CD1c-positive myeloid dendritic cell (primary cell): ENCODE results near the gene KLHDC2.
"Not testable (repeated sequence)": the region's sequence is repeated elsewhere in the genome, so short reads cannot be mapped to it uniquely, and the experiment has no call there.

Experiments used
- DNase-seq: peaks from one replicate; pipeline ENCODE4 v3.0.0-alpha.2; 2016; ENCODE audit errors: extremely low spot score

KLHDC2 gene

GRCh38 chr14:49778421-49778820 is 10.5 kb downstream of the KLHDC2 start:
- DNase-seq: no peak

GRCh38 chr14:49781040-49781439 is 13.1 kb downstream of the KLHDC2 start:
- DNase-seq: not testable (repeated sequence)

- DNase-seq: no peak
Measured at GRCh38 chr14:49783394-49784014, 15.6 kb downstream of the KLHDC2 start.

- no peak for DNase-seq
Measured at GRCh38 chr14:49786315-49786714, 18.4 kb downstream of the KLHDC2 start.

GRCh38 chr14:49792618-49793017 is 24.7 kb downstream of the KLHDC2 start:
- DNase-seq: no peak

GRCh38 chr14:49796025-49796424 is 28.1 kb downstream of the KLHDC2 start:
- DNase-seq: no peak

- DNase-seq: no peak
Measured at GRCh38 chr14:49808780-49809179, 40.8 kb downstream of the KLHDC2 start.

- not testable (repeated sequence) for DNase-seq
Measured at GRCh38 chr14:49816118-49816517, 48.2 kb downstream of the KLHDC2 start.

- no peak for DNase-seq
Measured at GRCh38 chr14:49816844-49817243, 48.9 kb downstream of the KLHDC2 start.

- DNase-seq: no peak
Measured at GRCh38 chr14:49820176-49820575, 52.2 kb downstream of the KLHDC2 start.

- no peak for DNase-seq
Measured at GRCh38 chr14:49828640-49829039, 60.7 kb downstream of the KLHDC2 start.
